ENCODE results near the gene TPSAB1.
A peak's percentile ranks its signal among the peaks of the same experiment; 100 is the strongest.

Gene TPSAB1

GRCh38 chr16:1211451-1212268 is 28.8 kb upstream of the TPSAB1 start:
- DNase-seq = no peak

DNA sequence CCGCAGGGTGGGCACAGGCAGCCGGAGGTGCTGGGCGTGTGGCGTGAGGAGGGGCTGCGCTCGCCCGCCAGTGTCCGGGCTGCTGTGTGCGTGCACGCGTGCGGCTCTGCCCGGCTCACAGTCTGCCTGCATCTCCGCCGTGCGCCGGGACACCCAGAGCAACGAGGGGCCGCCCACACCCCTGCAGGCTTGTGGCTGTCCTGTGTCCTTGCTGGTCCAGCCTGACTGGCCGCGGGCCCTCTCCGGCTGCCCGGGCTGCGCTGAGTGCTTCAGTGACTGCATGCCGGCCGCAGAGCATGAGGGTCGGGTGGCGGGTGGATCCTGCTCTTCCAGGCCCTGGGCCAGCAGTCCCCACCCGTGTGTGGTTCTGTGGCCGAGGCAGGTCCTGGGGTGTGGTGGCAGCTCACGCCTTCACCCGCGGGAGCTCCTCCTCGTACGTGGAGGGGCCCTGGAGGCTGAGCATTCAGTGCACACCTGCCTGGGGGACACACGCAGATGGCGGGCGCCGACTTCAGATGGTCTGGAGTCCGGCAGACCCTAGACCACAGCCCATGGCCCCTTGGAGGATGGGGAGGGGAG is 27.8 kb upstream of the TPSAB1 start:
- DNase-seq = no peak

- DNase-seq = no peak
Measured at GRCh38 chr16:1213231-1213630, 27.3 kb upstream of the TPSAB1 start.

DNA sequence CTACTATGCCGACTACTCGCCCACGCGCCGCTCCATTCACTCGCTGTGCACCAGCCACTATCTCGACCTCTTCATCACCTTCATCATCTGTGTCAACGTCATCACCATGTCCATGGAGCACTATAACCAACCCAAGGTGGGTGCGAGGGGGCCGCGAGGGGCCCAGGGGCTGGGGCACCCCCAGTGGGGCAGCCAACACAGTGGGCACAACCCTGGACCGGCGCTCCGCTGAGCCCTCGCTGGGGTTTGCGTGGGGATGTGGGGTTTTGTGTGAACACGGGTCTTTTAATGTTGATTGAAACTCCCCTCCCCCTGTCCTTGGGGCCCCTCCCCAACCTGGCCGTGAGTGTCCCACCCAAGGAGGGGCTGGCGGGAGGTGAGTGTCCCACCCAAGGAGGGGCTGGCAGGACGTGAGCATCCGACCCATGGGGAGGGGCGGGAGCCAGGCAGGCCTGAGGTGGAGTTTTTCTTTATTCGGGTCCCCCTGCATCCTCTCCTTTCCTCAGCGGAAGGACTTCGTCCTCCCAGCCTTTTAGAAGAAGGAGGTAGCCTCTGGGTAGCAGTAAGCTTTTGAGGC is 26.6 kb upstream of the TPSAB1 start:
- no peak for DNase-seq

DNA sequence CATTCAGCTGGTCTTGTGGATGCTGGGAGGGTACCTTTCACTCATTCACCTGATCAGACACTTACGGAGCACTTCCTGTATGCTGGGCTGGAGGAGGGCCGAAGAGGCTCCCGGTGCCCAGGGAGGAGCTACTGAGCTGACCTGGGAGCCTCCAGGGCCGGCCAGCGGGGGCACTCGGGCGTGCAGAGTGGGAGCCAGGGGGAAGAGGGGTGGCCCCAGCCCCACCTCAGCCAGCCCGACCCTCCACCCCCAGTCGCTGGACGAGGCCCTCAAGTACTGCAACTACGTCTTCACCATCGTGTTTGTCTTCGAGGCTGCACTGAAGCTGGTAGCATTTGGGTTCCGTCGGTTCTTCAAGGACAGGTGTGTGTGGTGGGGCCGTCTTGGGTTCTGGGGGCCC is 25.8 kb upstream of the TPSAB1 start:
- DNase-seq = no peak

DNA sequence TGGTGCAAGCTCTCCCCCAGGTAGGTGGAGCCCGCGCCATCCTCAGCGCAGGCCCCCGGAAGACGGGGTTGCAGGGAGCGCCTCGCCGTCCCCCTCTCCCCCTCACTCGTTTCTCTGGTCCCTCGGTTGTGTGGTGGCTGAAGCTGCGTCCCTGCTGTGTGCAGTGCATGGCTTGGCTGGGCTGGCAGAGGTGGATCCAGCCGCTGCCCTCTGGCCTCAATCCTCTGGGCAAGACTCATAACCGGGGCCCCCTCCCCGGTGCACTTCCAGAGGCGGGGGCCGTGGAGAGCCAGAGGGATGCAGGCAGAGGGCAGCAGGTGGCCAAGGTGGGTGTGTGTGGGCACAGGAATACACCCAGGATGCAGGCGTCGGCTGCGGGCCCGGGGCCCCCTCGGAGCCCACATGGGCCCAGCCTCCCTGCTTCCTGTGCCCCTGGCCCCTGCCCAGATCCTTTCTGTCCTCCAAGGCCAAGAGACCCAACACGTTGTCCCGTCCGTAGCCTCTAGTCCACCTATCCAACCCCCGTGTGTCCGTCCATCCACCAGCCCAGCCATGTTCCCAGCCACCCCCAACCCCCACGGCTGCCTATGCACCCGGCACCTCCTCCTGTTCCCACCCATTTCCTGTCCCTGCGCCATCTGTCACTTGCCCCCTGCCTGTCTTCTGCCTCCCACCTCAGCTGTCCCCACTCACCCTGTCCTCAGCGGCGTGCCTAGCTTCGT is 24.8 kb upstream of the TPSAB1 start:
- peak; percentile 50 to 57 for DNase-seq

DNA sequence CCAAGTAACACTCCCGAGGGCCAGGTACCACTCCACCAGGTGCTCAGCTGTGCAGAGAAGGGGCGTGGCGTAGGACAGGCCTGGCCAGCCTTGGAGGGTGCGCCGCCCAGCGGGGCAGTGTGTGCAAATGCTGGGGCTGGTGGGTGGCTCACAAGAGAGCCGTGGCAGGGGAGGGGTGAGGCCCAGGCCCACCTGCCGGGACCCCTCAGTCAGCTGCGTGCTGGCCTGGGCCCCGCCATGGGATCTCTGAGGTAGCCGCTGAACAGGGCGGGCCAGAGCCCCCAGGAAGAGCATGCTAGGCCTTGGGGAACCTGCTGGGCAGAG is 24.2 kb upstream of the TPSAB1 start:
- no peak for DNase-seq

DNA sequence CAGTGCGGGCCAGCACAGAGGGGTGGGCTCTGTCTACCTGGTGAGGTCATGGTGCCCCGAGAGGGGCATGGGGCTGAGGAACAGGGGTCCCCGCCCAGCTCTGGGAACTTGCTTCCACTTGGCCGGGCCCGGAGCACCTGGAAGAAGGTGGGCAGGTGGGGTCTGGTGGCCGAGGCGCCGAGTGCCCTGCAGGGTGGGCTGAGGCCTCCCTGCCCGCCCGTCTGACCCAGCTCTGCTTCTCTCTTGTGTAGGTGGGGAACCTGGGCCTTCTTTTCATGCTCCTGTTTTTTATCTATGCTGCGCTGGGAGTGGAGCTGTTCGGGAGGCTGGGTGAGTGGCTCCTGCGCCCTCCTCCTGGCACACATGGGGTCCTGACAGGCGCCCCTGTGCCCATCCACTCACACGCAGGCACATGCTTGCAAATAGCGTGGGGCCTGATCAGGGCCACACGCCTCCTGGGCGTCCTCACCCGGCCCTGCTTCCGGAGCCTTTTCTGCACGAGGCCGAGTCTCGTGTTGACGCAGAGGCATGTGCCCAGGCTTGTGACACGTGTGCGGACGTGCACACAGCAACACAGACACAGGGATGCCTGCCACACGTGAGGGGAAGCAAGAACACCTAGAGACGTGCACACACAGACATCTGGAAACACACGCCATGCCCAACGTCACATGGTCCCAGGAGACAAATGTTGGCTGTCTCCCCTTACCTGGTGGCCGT is 23.7 kb upstream of the TPSAB1 start:
- DNase-seq = no peak

GRCh38 chr16:1217526-1217925 is 23.0 kb upstream of the TPSAB1 start:
- no peak for DNase-seq

- DNase-seq = no peak
Measured at GRCh38 chr16:1218061-1218929, 22.2 kb upstream of the TPSAB1 start.

DNA sequence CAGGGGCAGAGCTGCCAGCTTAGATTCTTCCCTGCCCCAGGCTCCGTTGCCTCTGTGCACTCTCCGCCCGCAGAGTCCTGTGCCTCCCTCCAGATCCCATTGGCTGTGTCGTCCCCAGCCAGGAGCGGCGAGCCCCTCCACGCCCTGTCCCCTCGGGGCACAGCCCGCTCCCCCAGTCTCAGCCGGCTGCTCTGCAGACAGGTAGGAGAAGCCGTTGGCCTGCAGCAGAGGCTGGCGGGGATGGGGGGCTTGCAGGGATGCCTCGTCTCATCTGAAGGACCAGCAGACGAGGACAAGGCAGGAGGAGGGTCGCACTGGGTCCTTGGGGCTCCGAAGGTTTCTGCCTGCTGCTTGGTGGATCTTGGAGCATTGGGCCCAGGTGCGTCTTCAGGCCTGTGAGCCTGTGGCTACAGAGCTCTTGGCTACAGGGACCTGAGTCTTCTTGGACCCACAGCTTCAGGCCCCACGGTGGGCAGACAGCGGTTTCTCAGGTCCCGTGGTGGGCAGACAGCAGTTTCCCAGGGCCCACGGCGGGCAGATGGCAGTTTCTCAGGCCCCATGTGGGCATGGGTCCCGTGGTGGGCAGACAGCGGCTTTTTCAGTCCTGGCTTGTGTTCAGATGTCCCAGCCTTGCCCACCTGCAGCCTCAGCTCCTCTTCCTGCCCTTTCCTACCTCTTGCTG is 21.4 kb upstream of the TPSAB1 start:
- no peak for DNase-seq

DNA sequence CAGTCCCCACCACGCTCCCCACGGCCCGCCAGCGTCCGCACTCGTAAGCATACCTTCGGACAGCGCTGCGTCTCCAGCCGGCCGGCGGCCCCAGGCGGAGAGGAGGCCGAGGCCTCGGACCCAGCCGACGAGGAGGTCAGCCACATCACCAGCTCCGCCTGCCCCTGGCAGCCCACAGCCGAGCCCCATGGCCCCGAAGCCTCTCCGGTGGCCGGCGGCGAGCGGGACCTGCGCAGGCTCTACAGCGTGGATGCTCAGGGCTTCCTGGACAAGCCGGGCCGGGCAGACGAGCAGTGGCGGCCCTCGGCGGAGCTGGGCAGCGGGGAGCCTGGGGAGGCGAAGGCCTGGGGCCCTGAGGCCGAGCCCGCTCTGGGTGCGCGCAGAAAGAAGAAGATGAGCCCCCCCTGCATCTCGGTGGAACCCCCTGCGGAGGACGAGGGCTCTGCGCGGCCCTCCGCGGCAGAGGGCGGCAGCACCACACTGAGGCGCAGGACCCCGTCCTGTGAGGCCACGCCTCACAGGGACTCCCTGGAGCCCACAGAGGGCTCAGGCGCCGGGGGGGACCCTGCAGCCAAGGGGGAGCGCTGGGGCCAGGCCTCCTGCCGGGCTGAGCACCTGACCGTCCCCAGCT is 20.3 kb upstream of the TPSAB1 start:
- no peak for DNase-seq

- no peak for DNase-seq
Measured at GRCh38 chr16:1220841-1221627, 19.5 kb upstream of the TPSAB1 start.

GRCh38 chr16:1221628-1222552 is 18.6 kb upstream of the TPSAB1 start:
- DNase-seq = no peak

DNA sequence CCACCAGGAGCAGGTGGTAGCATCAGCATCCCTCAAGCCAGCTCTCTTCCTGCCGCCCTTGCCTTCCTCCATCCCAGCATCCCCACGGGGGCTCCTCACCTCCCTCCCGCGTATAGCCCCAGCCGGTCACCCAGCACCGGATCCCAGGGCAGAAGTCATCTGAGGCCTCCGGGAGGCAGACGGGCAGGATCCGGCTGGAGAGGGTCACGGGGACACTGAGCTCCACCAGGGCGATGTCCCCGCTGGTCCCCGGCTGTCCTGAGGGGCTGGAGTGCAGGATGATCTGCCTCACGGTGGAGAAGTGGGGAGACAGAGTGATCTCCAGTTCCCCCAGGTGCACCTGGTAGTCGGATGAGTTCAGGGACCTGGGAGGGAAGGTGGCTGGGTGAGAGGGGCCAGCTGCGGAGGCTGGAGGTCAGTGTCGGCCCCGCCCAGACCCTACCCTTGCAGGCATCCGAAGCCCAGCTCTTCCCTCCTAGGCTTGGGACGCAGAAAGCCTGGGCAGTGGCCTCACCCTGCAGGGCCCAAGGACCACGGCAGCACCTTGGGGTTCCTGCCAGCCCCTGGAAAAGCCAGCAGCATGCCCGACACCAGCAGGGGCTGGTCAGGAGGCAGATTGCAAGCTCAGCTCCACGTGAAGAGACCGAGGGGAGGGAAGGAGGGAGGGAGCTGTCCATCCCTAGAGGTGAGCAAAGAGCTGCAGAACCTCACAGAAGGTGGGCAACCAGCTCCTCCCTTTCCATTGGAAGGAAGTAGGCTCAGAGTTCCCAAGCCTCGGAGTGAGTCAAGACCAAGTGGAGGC is 17.8 kb upstream of the TPSAB1 start:
- no peak for DNase-seq

DNA sequence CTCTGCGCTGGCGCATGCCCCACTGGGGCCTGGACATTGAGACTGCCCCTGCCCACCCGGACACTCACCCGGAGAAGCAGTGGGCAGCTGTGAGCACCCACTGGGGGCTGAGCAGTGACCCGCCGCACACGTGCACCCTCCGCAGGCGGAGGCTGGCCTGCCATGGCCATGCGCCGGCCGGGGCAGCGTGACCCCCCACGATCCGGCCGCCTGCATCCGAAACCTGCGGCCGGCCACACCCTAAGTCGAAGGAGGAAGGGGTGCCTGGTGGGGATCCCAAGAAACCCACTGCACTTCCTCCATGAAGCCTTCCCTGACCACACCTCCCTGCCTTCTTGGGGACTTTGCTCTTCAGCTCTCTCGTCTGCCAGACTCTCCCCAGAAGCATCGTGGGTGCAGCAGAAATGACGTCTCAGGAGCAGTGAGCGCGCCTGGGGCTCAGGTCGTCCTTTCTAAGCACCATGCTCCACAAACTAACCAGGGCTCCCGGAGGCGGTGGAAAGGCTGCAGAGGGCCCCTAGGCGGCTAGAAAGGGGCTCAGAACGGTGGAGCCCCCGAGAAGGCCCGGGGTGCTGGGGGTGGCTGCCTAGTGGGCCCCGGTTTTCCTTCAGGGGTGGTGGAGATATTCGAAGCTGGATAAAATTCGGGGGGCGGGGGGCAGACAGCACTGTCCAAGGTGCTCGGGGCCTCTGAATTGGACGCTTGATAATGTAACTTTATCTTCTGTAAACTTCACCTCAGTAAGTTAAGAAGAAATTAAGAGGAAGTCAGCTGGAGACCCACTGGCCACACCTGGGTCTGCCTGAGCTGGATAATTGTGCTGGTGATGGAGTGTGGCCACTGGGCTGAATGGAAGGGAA is 16.9 kb upstream of the TPSAB1 start:
- no peak for DNase-seq

DNA sequence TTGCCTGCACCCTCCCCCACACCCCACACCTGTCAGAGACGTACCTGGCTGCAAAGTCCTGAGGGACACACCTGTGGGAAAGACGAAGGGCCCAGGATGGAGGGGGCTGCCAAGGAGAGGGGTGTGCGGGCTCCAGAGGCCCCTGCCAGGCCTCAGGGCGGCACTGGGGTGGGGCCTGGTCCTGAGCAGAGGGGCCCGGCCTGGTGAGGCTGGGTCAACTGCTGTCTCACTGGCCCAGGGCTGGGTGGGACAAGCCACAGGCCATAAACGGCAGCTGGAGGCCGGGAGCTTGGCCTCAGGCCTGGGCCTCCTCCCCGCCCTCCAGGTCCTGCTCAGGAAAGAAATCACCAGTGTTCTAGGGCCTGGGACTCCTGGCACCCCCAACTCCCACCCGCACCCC is 15.9 kb upstream of the TPSAB1 start:
- no peak for DNase-seq
